Parathyroid adenoma (tissue), 2 donors: ENCODE results near the gene PTH2.

ENCODE experiments used
- H2AFZ ChIP-seq: fragments of 300-600 bp; sonication (generic); one replicate; pipeline ENCODE4 v1.7.0; 2017; ENCODE audit warnings: antibody characterized with exemption, mild to moderate bottlenecking
- H3K27ac ChIP-seq: fragments of 300-600 bp; sonication (generic); one replicate; pipeline ENCODE4 v1.7.0; 2017
- H3K27me3 ChIP-seq: fragments of 300-600 bp; sonication (generic); one replicate; pipeline ENCODE4 v1.7.0; 2017; ENCODE audit warnings: low read length; ENCODE audit not compliant: control insufficient read depth, insufficient read depth
- H3K36me3 ChIP-seq: fragments of 300-600 bp; sonication (generic); one replicate; pipeline ENCODE4 v1.7.0; 2017; ENCODE audit warnings: low read length; ENCODE audit not compliant: control insufficient read depth, insufficient read depth
- H3K4me1 ChIP-seq: fragments of 300-600 bp; sonication (generic); one replicate; pipeline ENCODE4 v1.7.0; 2017; ENCODE audit warnings: control low read depth
- H3K4me2 ChIP-seq: fragments of 300-600 bp; sonication (generic); one replicate; pipeline ENCODE4 v1.7.0; 2017; ENCODE audit warnings: low read length
- H3K4me3 ChIP-seq: fragments of 300-600 bp; sonication (generic); one replicate; pipeline ENCODE4 v1.7.0; 2017; ENCODE audit warnings: low read depth, low read length
- H3K79me2 ChIP-seq: fragments of 300-600 bp; sonication (generic); one replicate; pipeline ENCODE4 v1.7.0; 2017; ENCODE audit warnings: control low read depth
- H3K9ac ChIP-seq: fragments of 300-600 bp; sonication (generic); one replicate; pipeline ENCODE4 v1.7.0; 2017; ENCODE audit warnings: mild to moderate bottlenecking
- H3K9me3 ChIP-seq: fragments of 300-600 bp; sonication (generic); one replicate; pipeline ENCODE4 v1.7.0; 2017; ENCODE audit warnings: low read length; ENCODE audit not compliant: control insufficient read depth
- TF ChIP-seq, protein P1 (sequence below): fragments of 300-600 bp; sonication (generic); IDR thresholded peaks from one replicate; pipeline ENCODE4 v1.7.0; 2017; ENCODE audit warnings: antibody characterized with exemption, mild to moderate bottlenecking
- donor health status: primary hyperparathyroidism.

Gene PTH2

DNA sequence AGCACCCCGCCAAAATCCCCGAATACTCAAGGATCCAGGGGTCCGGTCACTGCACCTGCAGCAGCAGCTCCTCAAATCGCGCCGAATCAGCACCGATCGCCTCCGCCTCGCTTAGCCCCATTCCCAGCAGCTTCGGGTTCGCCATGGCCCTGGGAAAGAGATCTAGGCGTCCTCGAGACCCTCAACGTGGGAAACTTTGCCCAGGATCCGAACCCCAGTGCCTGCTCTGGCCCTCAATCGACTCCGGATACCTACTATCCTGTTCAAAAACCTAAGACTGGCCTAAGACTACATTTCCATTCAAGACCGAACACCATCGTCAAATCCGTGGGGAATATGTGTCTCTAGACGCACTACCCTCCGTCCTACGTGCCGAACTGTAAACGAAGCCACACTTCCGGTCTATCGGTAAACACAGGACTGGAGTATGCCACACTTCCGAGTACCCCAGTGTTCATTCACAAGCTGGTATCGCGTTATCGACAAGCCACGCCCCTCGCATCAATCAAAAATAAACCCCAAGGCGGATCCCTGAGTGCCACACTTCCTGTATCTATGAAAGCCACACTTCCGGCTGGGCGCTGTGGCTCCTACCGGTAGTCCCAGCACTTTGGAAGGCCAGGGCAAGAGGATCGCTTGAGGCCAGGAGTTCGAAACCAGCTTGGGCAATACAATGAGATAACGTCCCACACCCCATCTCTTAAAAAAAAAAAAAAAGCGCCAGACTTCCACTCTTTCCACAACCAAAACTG lies 28.4 kb upstream of the PTH2 start, which contains the start of gene PIH1D1:
Gene PIH1D1 (minus strand): TSS at position 385 of the 752 bp plus-strand sequence. CDS start 240 bp downstream, at position 145.
- no peaks in the 10 kb centered on the region for H3K9me3 ChIP-seq
- H3K4me1 ChIP-seq, result no peaks in the 10 kb centered on the region
- H3K4me2 ChIP-seq, result peak within 1 kb of the TSS; percentile 100
- peak within 1 kb of the TSS; percentile 50 for H3K9ac ChIP-seq
- H3K79me2 ChIP-seq, result no peaks in the 10 kb centered on the region
- H3K4me3 ChIP-seq, result peak within 1 kb of the TSS; percentile 96
- no peaks in the 10 kb centered on the region for H3K36me3 ChIP-seq
- TF ChIP-seq, protein P1, sequence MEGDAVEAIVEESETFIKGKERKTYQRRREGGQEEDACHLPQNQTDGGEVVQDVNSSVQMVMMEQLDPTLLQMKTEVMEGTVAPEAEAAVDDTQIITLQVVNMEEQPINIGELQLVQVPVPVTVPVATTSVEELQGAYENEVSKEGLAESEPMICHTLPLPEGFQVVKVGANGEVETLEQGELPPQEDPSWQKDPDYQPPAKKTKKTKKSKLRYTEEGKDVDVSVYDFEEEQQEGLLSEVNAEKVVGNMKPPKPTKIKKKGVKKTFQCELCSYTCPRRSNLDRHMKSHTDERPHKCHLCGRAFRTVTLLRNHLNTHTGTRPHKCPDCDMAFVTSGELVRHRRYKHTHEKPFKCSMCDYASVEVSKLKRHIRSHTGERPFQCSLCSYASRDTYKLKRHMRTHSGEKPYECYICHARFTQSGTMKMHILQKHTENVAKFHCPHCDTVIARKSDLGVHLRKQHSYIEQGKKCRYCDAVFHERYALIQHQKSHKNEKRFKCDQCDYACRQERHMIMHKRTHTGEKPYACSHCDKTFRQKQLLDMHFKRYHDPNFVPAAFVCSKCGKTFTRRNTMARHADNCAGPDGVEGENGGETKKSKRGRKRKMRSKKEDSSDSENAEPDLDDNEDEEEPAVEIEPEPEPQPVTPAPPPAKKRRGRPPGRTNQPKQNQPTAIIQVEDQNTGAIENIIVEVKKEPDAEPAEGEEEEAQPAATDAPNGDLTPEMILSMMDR, result peak; percentile 15
- H2AFZ ChIP-seq, result peak within 1 kb of the TSS; percentile 95
- H3K27ac ChIP-seq, result peak within 1 kb of the TSS; percentile 85
- H3K27me3 ChIP-seq, result no peaks in the 10 kb centered on the region

DNA sequence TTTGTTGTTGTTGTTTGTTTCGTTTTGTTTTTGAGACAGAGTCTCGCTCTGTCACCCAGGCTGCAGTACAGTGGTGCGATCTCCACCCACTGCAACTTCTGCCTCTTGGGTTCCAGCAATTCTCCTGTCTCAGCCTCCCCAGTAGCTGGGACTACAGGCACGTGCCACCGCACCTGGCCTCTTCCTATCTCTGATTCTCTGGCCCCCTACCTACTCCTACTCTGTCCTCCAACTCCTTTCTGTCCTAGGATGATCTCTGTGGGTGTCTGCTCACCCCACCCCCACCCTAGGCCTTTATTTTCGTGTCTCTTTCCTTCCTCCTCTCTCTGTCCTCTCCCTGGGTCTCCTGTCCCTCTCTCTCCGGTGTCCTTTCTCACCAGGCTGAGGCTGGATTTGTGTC lies 27.2 kb upstream of the PTH2 start:
- no peak overlapping the region for H3K9ac ChIP-seq
- TF ChIP-seq, protein P1, result no peak
- no peak overlapping the region for H2AFZ ChIP-seq
- no peak overlapping the region for H3K4me3 ChIP-seq
- no peaks in the 10 kb centered on the region for H3K9me3 ChIP-seq
- H3K4me2 ChIP-seq, result peak overlapping the region; percentile 18
- no peaks in the 10 kb centered on the region for H3K27me3 ChIP-seq
- H3K79me2 ChIP-seq, result no peaks in the 10 kb centered on the region
- H3K27ac ChIP-seq, result no peak overlapping the region
- no peaks in the 10 kb centered on the region for H3K36me3 ChIP-seq
- no peaks in the 10 kb centered on the region for H3K4me1 ChIP-seq

DNA sequence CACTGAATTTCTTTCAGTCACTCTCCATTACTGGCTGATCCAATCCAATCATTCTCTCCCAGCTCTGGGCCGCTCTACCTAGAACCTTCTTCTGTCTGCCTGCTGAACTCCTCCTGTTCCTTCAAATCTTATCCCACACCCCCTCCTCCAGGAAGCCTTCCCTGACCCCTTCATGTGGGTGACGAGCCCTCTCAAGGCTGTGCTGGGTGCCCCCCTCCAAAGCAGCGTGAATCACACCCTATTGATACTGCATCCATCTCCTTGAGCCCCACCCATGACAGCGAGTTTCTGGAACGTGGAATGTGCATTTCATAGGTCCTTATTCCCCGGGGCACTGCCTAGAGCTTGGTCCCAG lies 25.2 kb upstream of the PTH2 start:
- no peak overlapping the region for H2AFZ ChIP-seq
- H3K4me2 ChIP-seq, result no peak overlapping the region
- H3K36me3 ChIP-seq, result no peaks in the 10 kb centered on the region
- H3K79me2 ChIP-seq, result no peaks in the 10 kb centered on the region
- no peaks in the 10 kb centered on the region for H3K27me3 ChIP-seq
- H3K4me3 ChIP-seq, result no peak overlapping the region
- no peak overlapping the region for H3K9ac ChIP-seq
- no peaks in the 10 kb centered on the region for H3K9me3 ChIP-seq
- TF ChIP-seq, protein P1, result no peak
- H3K4me1 ChIP-seq, result no peaks in the 10 kb centered on the region
- H3K27ac ChIP-seq, result no peak overlapping the region

DNA sequence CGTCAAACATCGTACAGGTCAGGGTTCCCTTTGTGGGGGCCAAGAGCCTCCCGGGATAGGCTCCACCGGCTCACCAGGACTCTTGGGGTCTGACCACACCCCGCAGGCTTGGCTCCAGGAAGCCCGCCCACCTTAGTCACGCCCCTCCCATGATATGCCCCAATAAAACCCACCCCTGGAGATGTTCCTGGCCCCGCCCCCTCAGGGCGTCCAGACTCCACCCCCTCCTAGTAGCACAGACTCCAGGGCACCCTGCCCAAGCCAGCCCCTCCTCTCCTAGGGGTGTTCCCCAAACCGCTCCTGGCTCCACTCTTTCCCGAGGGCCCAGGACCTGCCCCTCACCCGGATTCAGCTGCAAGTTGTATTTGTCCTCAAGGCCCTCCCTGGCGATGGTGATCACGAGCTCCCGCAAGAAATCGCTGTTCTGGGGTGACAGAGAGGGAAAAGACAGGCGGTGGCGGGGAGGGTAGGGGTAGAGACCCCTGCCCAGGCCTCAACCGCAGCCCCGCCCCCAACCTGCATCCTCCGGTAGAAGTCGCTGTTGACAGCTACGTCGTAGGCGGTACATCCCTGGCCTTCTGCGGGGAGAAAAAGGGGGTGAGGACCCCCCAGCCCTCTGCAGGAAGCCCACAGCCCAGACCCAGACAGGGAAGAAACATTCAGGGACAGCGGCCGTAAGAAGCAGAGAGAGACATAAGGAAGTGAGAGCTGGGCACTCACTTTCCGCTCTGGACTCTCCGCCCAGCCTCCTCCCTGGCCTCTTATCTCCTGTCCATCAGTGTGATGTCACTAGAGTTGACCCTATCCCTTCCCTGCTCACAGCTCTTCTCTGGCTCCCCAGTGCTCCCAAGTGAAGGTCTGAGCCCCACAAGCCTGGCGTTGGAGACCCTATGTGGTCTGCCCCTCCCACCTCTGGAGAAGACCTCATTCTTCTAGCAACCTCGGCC lies 24.5 kb upstream of the PTH2 start:
- Histone ChIP-seq H3K4me2 (no peak overlapping the region), H3K9me3 (no peaks in the 10 kb centered on the region), H3K36me3 (no peaks in the 10 kb centered on the region), H3K27ac (no peak overlapping the region), H3K4me1 (no peaks in the 10 kb centered on the region), H3K79me2 (no peaks in the 10 kb centered on the region), H3K27me3 (no peaks in the 10 kb centered on the region), H3K4me3 (no peak overlapping the region), H3K9ac (no peak overlapping the region), H2AFZ (no peak overlapping the region)
- TF ChIP-seq, protein P1, result no peak
